IMR-90 (cell line): ENCODE results near the gene CARD10. TPM values are rescaled to one million over a fixed set of nuclear protein-coding genes. Genes with fewer than 3 reads are reported as not detected.
A peak's percentile ranks its signal among the peaks of the same experiment; 100 is the strongest.

ENCODE experiments used
- ATAC-seq: fragments of 200-7000 bp; cut with Tn5 transposase; 2 replicates; pipeline ENCODE4 v1.9.1; 2020; ENCODE audit warnings: low read depth, mild to moderate bottlenecking, moderate library complexity
- BruUV-seq: library from RNA; stranded (reverse); fragments of 400-500 nt; replicated peaks from 2 replicates; lab custom pipeline; 2021; lab: Mats Ljungman, UMichigan
- CTCF ChIA-PET: fragments of 300-600 bp; formaldehyde crosslinking; extraction: SDS; loops from one replicate; lab custom pipeline; 2021; ENCODE audit warnings: antibody characterized with exemption; lab: Yijun Ruan, JAX
- POLR2A ChIA-PET: fragments of 300-600 bp; sonication (Branson Sonifier 250); formaldehyde crosslinking; loops from one replicate; lab custom pipeline; 2022; ENCODE audit warnings: antibody characterized with exemption; ENCODE audit not compliant: unreplicated experiment; lab: Charles Lee
- DNase-seq: peaks from one replicate; pipeline ENCODE4 v3.0.0; 2013
- H2AFZ ChIP-seq: replicated peaks from 2 replicates; pipeline ENCODE3; 2013; ENCODE audit warnings: low read length, mild to moderate bottlenecking; ENCODE audit not compliant: poor library complexity
- H2AK5ac ChIP-seq: 2 replicates; pipeline ENCODE4 v1.6.1; 2013; ENCODE audit warnings: low read depth, low read length, inconsistent platforms
- H2AK9ac ChIP-seq: replicated peaks from 2 replicates; pipeline ENCODE3; 2013; ENCODE audit warnings: mild to moderate bottlenecking, low read depth, low read length, moderate library complexity; ENCODE audit not compliant: poor library complexity
- H2BK120ac ChIP-seq: 2 replicates; pipeline ENCODE4 v1.6.1; 2013; ENCODE audit warnings: low read depth, low read length, inconsistent platforms
- H2BK15ac ChIP-seq: 3 replicates; pipeline ENCODE4 v1.6.1; 2013; ENCODE audit warnings: low read depth, low read length, inconsistent platforms
- H2BK20ac ChIP-seq: 2 replicates; pipeline ENCODE4 v1.6.1; 2013; ENCODE audit warnings: low read depth, mild to moderate bottlenecking, inconsistent platforms, low read length, moderate library complexity
- H2BK5ac ChIP-seq: 2 replicates; pipeline ENCODE4 v1.6.1; 2013; ENCODE audit warnings: mild to moderate bottlenecking, low read depth, low read length, inconsistent platforms; ENCODE audit not compliant: poor library complexity, severe bottlenecking
- H3K14ac ChIP-seq: replicated peaks from 2 replicates; pipeline ENCODE4 v1.6.1; 2013; ENCODE audit warnings: low read depth, low read length, inconsistent platforms
- H3K18ac ChIP-seq: 2 replicates; pipeline ENCODE4 v1.6.1; 2013; ENCODE audit warnings: low read depth, low read length, control low read depth
- H3K23ac ChIP-seq: 2 replicates; pipeline ENCODE4 v1.6.1; 2013; ENCODE audit warnings: low read depth, low read length, inconsistent platforms
- H3K27ac ChIP-seq: 2 replicates; pipeline ENCODE4 v1.5.1; 2013; ENCODE audit warnings: mild to moderate bottlenecking, control low read depth, low read length; ENCODE audit not compliant: insufficient read depth
- H3K27me3 ChIP-seq: 2 replicates; pipeline ENCODE4 v1.6.1; 2013; ENCODE audit warnings: low read length; ENCODE audit not compliant: control insufficient read depth, insufficient read depth
- H3K36me3 ChIP-seq: 2 replicates; pipeline ENCODE4 v1.6.1; 2013; ENCODE audit warnings: low read length, mixed read lengths; ENCODE audit not compliant: control insufficient read depth, insufficient read depth
- H3K4ac ChIP-seq: 2 replicates; pipeline ENCODE4 v1.6.1; 2013; ENCODE audit warnings: low read depth, low read length, inconsistent platforms
- H3K4me1 ChIP-seq: 2 replicates; pipeline ENCODE4 v1.6.1; 2013; ENCODE audit warnings: low read length, mixed read lengths; ENCODE audit not compliant: control insufficient read depth, insufficient read depth
- H3K4me2 ChIP-seq: 2 replicates; pipeline ENCODE4 v1.6.1; 2013; ENCODE audit warnings: low read depth, mild to moderate bottlenecking, control low read depth, low read length, moderate library complexity
- H3K4me3 ChIP-seq: 2 replicates; pipeline ENCODE4 v1.5.1; 2013; ENCODE audit warnings: low read depth, mild to moderate bottlenecking, control low read depth, low read length, moderate library complexity; ENCODE audit not compliant: insufficient read depth
- H3K56ac ChIP-seq: 2 replicates; pipeline ENCODE4 v1.6.1; 2013; ENCODE audit warnings: low read length, inconsistent platforms; ENCODE audit not compliant: insufficient read depth; ENCODE audit errors: extremely low read depth
- H3K79me1 ChIP-seq, 2 experiments: 2 replicates each; pipeline ENCODE4 v1.6.1; 2013; ENCODE audit warnings: low read length in 2 of 2, inconsistent platforms in 1 of 2, low read depth in 1 of 2
- H3K9ac ChIP-seq: 2 replicates; pipeline ENCODE4 v1.6.1; 2013; ENCODE audit warnings: low read depth, low read length, control low read depth
- H3K9me1 ChIP-seq: 2 replicates; pipeline ENCODE4 v1.6.1; 2013; ENCODE audit warnings: low read length, inconsistent platforms; ENCODE audit not compliant: insufficient read depth
- H3K9me3 ChIP-seq: 2 replicates; pipeline ENCODE4 v1.6.1; 2013; ENCODE audit warnings: low read length; ENCODE audit not compliant: control insufficient read depth, insufficient read depth
- H4K20me1 ChIP-seq: 2 replicates; pipeline ENCODE4 v1.6.1; 2013; ENCODE audit warnings: low read length, inconsistent platforms; ENCODE audit not compliant: insufficient read depth
- H4K5ac ChIP-seq: 2 replicates; pipeline ENCODE4 v1.6.1; 2013; ENCODE audit warnings: mild to moderate bottlenecking, low read depth, low read length, control low read depth
- H4K8ac ChIP-seq, 2 experiments: 2 replicates each; pipeline ENCODE4 v1.6.1; 2013; ENCODE audit warnings: low read depth in 2 of 2, low read length in 2 of 2, control low read depth in 1 of 2, inconsistent platforms in 1 of 2
- H4K91ac ChIP-seq: 2 replicates; pipeline ENCODE4 v1.6.1; 2013; ENCODE audit warnings: low read depth, low read length, inconsistent platforms; ENCODE audit not compliant: insufficient read depth
- MXI1 ChIP-seq: IDR thresholded peaks from 2 replicates; pipeline ENCODE4 v1.6.1; 2012; ENCODE audit warnings: low read depth, mild to moderate bottlenecking, low read length, moderate library complexity, borderline replicate concordance
- NFE2L2 ChIP-seq: fragments of 150-350 bp; IDR thresholded peaks from 2 replicates; pipeline ENCODE4 v1.6.1; 2016; ENCODE audit warnings: low read depth, mild to moderate bottlenecking, low read length
- WGBS, 2 experiments: methylation state at CpG; one replicate each; pipeline versions ENCODE4 v1.1.5 to v1.1.7; 2013; ENCODE audit warnings: missing lambda C conversion rate in 2 of 2; ENCODE audit not compliant: insufficient read length in 1 of 2; ENCODE audit errors: extremely low coverage in 2 of 2; 5-methylcytosine and 5-hydroxymethylcytosine counted together
- dilution Hi-C: fragments of 300-500 bp; cut with HindIII; formaldehyde crosslinking; loops from one replicate; pipeline ENCODE4 v1.14.3; 2018; ENCODE audit warnings: low sequenced_read_pairs; ENCODE audit not compliant: unreplicated experiment
- in situ Hi-C: fragments of 300-500 bp; cut with MboI; formaldehyde crosslinking; loops from 3 replicates; pipeline ENCODE4 v1.14.3; 2019; ENCODE audit warnings: low sequenced_read_pairs, inconsistent platforms, mixed read lengths
- intact Hi-C: fragments of 100-400 bp; cut with micrococcal nuclease; formaldehyde crosslinking; loops from 2 replicates; pipeline ENCODE4 v1.10.0; 2022
- polyA plus RNA-seq, 3 experiments: library from polyadenylated mRNA; depleted of rRNA; stranded (reverse); fragments of >200 nt; gene quantifications; 2 replicates each; pipeline ENCODE4 v1.2.3, GENCODE V29; 2012; ENCODE audit warnings: low replicate concordance in 1 of 3
- total RNA-seq: library from RNA; depleted of rRNA; stranded (reverse); fragments of >200 nt; gene quantifications from 2 replicates; pipeline ENCODE4 v1.2.3, GENCODE V29; 2012

CARD10 gene
- total and polyA plus RNA-seq, 2 of the 4 experiments (the other 2 are of a cell fraction): 6.1 to 18.4 TPM

GRCh38 chr22:37496651-37497050 lies 22.6 kb downstream of the CARD10 start:
- Histone ChIP-seq H3K4me2 (no peak overlapping the region), H2AK9ac (peak overlapping the region; percentile 91), H4K20me1 (peaks cover 8% of the 10 kb centered on the region), H3K9ac (no peak overlapping the region; the same call in 1 of the 2 replicates), H3K4me3 (no peak overlapping the region), H3K27ac (peak overlapping the region; percentile 60), H2BK5ac (peak overlapping the region; percentile 64), H2BK120ac (peak overlapping the region; percentile 96), H3K4ac (peak overlapping the region; percentile 91), H3K9me3 (no peaks in the 10 kb centered on the region), H3K56ac (peak overlapping the region; percentile 51), H3K36me3 (peaks cover 4% of the 10 kb centered on the region; the same call in 1 of the 2 replicates), H2AK5ac (peak overlapping the region; percentile 98), H4K8ac (peak overlapping the region; percentile 49 to 76), H3K14ac (peak overlapping the region; percentile 44; the same call in 1 of the 2 replicates), H3K23ac (peak overlapping the region; percentile 41; the same call in 1 of the 2 replicates), H3K27me3 (no peaks in the 10 kb centered on the region), H3K4me1 (peaks cover 21% of the 10 kb centered on the region), H2BK15ac (peak overlapping the region; percentile 49; the same call in 1 of the 3 replicates), H2AFZ (peak overlapping the region; percentile 47), H4K91ac (peak overlapping the region; percentile 86), H3K18ac (peak overlapping the region; percentile 5), H4K5ac (0 out of 2 replicates have a peak overlapping the region, but pooled peaks have one; percentile 13), H2BK20ac (peak overlapping the region; percentile 95), H3K9me1 (peaks cover 17% of the 10 kb centered on the region), H3K79me1 (peaks cover 0 to 19% of the 10 kb centered on the region in 2 experiments; a peak in 2 of 4 replicates)
- in situ Hi-C loops (no loop called here), intact Hi-C loops (no loop called here), dilution Hi-C loops (no loop called here)
- DNase-seq: peak; percentile 48
- POLR2A ChIA-PET: no interaction called here
- 92% methylated on average over 4 of the region's 11 CpGs; no CpG with 5 or more reads in 1 of the 2 experiments for WGBS, 2 experiments
- CTCF ChIA-PET: no interaction called here
- no TSS peak for BruUV-seq
- TF ChIP-seq MXI1 (no peak), NFE2L2 (no peak)
- peak; percentile 44 for ATAC-seq
